HG02970 (cell line): ENCODE measurements around the gene COX8C.
A peak's percentile ranks its signal among the peaks of the same experiment; 100 is the strongest.

Experiments
- ATAC-seq: cut with Tn5 transposase; IDR thresholded peaks from one replicate; pipeline ENCODE4 v1.9.1; 2021; ENCODE audit warnings: mild to moderate bottlenecking, moderate library complexity, moderate number of reproducible peaks; ENCODE audit not compliant: unreplicated experiment, low FRiP score

COX8C gene

GRCh38 chr14:93319958-93320357, 27.0 kb upstream of the COX8C start:
- ATAC-seq = no peak

- ATAC-seq = no peak
Observed at GRCh38 chr14:93320489-93320888, 26.5 kb upstream of the COX8C start.

- no peak for ATAC-seq
Observed at GRCh38 chr14:93322929-93323599, 23.9 kb upstream of the COX8C start.

GRCh38 chr14:93323600-93324174, 23.3 kb upstream of the COX8C start:
- no peak for ATAC-seq

GRCh38 chr14:93326196-93326595, 20.8 kb upstream of the COX8C start:
- no peak for ATAC-seq

- no peak for ATAC-seq
Observed at GRCh38 chr14:93328546-93328945, 18.4 kb upstream of the COX8C start.

GRCh38 chr14:93329965-93330608, 16.9 kb upstream of the COX8C start:
- ATAC-seq = no peak

GRCh38 chr14:93330609-93331000, 16.4 kb upstream of the COX8C start:
- ATAC-seq = no peak

GRCh38 chr14:93331002-93331727, 15.8 kb upstream of the COX8C start:
- no peak for ATAC-seq

GRCh38 chr14:93331728-93332396, 15.1 kb upstream of the COX8C start:
- no peak for ATAC-seq

GRCh38 chr14:93332397-93332852, 14.6 kb upstream of the COX8C start:
- ATAC-seq = peak; percentile 57

- ATAC-seq = peak; percentile 88
Observed at GRCh38 chr14:93332853-93333630, 13.9 kb upstream of the COX8C start, which contains the start of gene BTBD7. Gene BTBD7, minus strand, starts transcription at chr14:93333036. Its CDS starts 36,985 bp downstream, at chr14:93296051.

- no peak for ATAC-seq
Observed at GRCh38 chr14:93333631-93334103, 13.3 kb upstream of the COX8C start.

GRCh38 chr14:93337143-93337753, 9.7 kb upstream of the COX8C start:
- ATAC-seq = no peak

- no peak for ATAC-seq
Observed at GRCh38 chr14:93337884-93338283, 9.1 kb upstream of the COX8C start.

GRCh38 chr14:93343266-93343665, 3.7 kb upstream of the COX8C start:
- ATAC-seq = no peak

- ATAC-seq = no peak
Observed at GRCh38 chr14:93343797-93344196, 3.2 kb upstream of the COX8C start.

GRCh38 chr14:93347850-93348249, 868 bp downstream of the COX8C start:
- no peak for ATAC-seq

GRCh38 chr14:93348292-93348691, 1.3 kb downstream of the COX8C start:
- ATAC-seq = no peak
